BJ (cell line): ENCODE measurements around the gene SMIM41. TPM values are rescaled to one million over a fixed set of nuclear protein-coding genes. Genes with fewer than 3 reads are reported as not detected.

Source experiments
- CTCF ChIA-PET: fragments of 350-600 bp; formaldehyde crosslinking; extraction: SDS; loops from one replicate; lab custom pipeline; 2021; ENCODE audit warnings: antibody characterized with exemption, inconsistent platforms; lab: Yijun Ruan, JAX
- POLR2A ChIA-PET: fragments of 300-600 bp; sonication (Branson Sonifier 250); formaldehyde crosslinking; extraction: SDS; loops from one replicate; lab custom pipeline; 2021; ENCODE audit warnings: antibody characterized with exemption; lab: Charles Lee
- DNase-seq: peaks from one replicate; pipeline ENCODE4 v3.0.0-alpha.2; 2011; ENCODE audit warnings: low read depth
- H3K27me3 ChIP-seq: 2 replicates; pipeline ENCODE4 v1.6.0; 2011; ENCODE audit warnings: low read length; ENCODE audit not compliant: control insufficient read depth, insufficient read depth
- H3K36me3 ChIP-seq: 2 replicates; pipeline ENCODE4 v1.5.1; 2011; ENCODE audit warnings: low read length; ENCODE audit not compliant: control insufficient read depth, insufficient read depth
- H3K4me3 ChIP-seq: 2 replicates; pipeline ENCODE4 v1.5.1; 2011; ENCODE audit warnings: low read depth, mild to moderate bottlenecking, control low read depth, low read length
- polyA plus RNA-seq: library from polyadenylated mRNA; depleted of rRNA; stranded (reverse); fragments of >200 nt; gene quantifications from 2 replicates; pipeline ENCODE4 v1.2.3, GENCODE V29; 2011
- TF ChIP-seq, protein P1 (sequence below): IDR thresholded peaks from 2 replicates; pipeline ENCODE4 v1.5.1; 2011; ENCODE audit warnings: low read depth, mild to moderate bottlenecking, control low read depth, inconsistent platforms, low read length, moderate library complexity; ENCODE audit not compliant: insufficient read depth

SMIM41 gene
- polyA plus RNA-seq, 1 experiment, result not detected

DNA sequence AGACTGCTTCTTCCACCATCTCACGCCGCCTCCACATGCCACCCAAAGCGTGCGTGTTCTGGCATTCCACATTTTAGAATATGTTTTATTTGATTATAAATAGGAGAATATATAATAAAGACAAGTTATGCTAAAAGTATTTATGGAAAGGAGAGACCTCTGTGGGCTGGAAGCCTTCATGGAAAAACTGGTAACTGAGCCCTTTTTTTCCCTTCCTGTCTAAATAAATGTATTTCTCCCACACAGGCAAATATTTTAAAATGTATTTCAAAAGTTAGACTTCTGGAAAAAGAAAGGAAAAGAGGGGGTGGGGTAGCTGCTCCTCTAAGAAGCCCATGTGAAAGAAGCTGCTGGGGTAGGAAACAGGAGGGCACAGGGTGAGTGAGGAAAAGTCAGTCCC, 44.3 kb upstream of the SMIM41 start:
- DNase-seq, result no peak
- TF ChIP-seq, protein P1, sequence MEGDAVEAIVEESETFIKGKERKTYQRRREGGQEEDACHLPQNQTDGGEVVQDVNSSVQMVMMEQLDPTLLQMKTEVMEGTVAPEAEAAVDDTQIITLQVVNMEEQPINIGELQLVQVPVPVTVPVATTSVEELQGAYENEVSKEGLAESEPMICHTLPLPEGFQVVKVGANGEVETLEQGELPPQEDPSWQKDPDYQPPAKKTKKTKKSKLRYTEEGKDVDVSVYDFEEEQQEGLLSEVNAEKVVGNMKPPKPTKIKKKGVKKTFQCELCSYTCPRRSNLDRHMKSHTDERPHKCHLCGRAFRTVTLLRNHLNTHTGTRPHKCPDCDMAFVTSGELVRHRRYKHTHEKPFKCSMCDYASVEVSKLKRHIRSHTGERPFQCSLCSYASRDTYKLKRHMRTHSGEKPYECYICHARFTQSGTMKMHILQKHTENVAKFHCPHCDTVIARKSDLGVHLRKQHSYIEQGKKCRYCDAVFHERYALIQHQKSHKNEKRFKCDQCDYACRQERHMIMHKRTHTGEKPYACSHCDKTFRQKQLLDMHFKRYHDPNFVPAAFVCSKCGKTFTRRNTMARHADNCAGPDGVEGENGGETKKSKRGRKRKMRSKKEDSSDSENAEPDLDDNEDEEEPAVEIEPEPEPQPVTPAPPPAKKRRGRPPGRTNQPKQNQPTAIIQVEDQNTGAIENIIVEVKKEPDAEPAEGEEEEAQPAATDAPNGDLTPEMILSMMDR, result no peak
- Histone ChIP-seq H3K27me3 (no peaks in the 10 kb centered on the region), H3K36me3 (no peaks in the 10 kb centered on the region), H3K4me3 (no peak overlapping the region)
- ChIA-PET POLR2A (no interaction called here), CTCF (interaction anchor here (12.4 to 24.9 kb wide), 2 partner anchors 12 to 47 kb away, joined by 114 to 974 read pairs; partner anchors contain the start of genes ATG101 and SMIM41)

DNA sequence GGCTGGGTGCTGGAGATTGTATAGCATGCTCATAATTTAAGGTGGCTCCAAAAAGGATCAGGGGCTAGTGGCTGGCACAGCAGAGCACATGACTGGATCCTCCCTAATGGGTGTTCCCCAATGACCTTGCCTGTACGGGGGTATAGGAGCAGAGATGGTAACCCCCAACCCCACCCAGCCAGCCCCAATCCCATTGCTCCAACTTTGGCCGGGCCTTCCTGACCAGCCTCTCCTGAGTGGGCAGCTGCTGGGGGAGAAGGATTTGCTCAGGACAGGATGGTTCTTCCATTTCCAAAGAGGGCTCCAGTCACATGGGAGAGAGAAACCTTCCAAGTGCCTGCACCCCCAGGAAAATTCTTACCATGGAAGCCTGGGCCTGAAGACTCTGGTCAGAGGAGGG, 43.6 kb upstream of the SMIM41 start:
- Histone ChIP-seq H3K27me3 (no peaks in the 10 kb centered on the region), H3K4me3 (no peak overlapping the region), H3K36me3 (no peaks in the 10 kb centered on the region)
- TF ChIP-seq, protein P1, result no peak
- DNase-seq, result no peak
- CTCF ChIA-PET, result interaction anchor here (2.4 to 24.9 kb wide), 3 partner anchors 13 to 46 kb away, joined by 9 to 974 read pairs (median 114); partner anchors contain the start of genes ATG101 and SMIM41
- POLR2A ChIA-PET, result no interaction called here

DNA sequence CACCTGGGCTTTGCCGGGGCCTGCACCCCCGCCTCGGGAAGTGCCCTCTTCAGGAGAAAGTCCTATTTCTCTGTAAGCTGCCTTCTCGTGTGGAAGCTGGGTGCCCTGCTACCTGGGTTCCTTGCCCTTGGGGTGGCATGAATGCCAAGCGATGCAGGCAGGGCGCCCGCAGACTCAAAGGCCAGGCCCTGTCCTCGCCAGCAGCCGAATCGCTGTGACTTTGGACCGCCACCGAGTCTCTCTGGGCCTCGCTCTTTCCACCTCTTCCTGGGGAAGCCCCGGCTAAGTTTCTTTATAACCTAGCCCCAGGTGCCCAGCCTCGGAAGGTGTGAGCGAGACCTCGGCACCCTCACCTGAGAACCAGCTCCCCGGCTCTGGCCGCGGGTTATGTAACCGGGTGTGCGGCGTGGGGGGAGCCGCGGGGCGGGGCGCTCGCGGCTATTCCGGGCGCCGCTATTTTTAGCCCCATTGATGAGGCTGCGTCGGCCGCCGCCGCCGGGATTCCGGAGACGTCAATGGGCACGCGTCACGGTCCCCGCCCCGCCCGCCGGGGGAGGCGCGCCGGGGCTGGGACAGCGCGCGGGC, 42.8 kb upstream of the SMIM41 start:
- Histone ChIP-seq H3K4me3 (peak overlapping the region; percentile 87), H3K27me3 (no peaks in the 10 kb centered on the region), H3K36me3 (no peaks in the 10 kb centered on the region)
- TF ChIP-seq, protein P1, result no peak
- ChIA-PET POLR2A (no interaction called here), CTCF (interaction anchor here (2.3 to 24.9 kb wide), 4 partner anchors 13 to 45 kb away, joined by 7 to 974 read pairs (median 62); partner anchors contain the start of genes ATG101, NR4A1 and SMIM41)
- no peak for DNase-seq

GRCh38 chr12:52037248-52037861, 42.1 kb upstream of the SMIM41 start:
- POLR2A ChIA-PET, result no interaction called here
- H3K36me3 ChIP-seq, result no peaks in the 10 kb centered on the region
- peak overlapping the region; percentile 87 for H3K4me3 ChIP-seq
- no peaks in the 10 kb centered on the region for H3K27me3 ChIP-seq
- TF ChIP-seq, protein P1, result peak; percentile 34
- DNase-seq, result no peak
- CTCF ChIA-PET, result interaction anchor here (0.5 to 24.9 kb wide), 6 partner anchors 8 to 620 kb away, joined by 3 to 974 read pairs (median 11); partner anchors contain the start of genes ATG101, NR4A1 and SMIM41

GRCh38 chr12:52038447-52038846, 41.1 kb upstream of the SMIM41 start:
- H3K4me3 ChIP-seq, result no peak overlapping the region
- 0 out of 2 replicates have a peak, but pooled peaks cover 2% of the 10 kb centered on the region for H3K36me3 ChIP-seq
- POLR2A ChIA-PET, result interaction anchor here (0.8 kb wide), 1 partner anchor 12 kb away, joined by 3 read pairs; no protein-coding TSS in a partner anchor
- DNase-seq, result no peak
- no peaks in the 10 kb centered on the region for H3K27me3 ChIP-seq
- CTCF ChIA-PET, result interaction anchor here (2.3 to 24.9 kb wide), 4 partner anchors 9 to 44 kb away, joined by 7 to 974 read pairs (median 64); partner anchors contain the start of genes ATG101, NR4A1 and SMIM41
- TF ChIP-seq, protein P1, result no peak
